Measurements from ENCODE around the gene CS. TPM values are rescaled to one million over a fixed set of nuclear protein-coding genes. Genes with fewer than 3 reads are reported as not detected.

Gene CS
- total RNA-seq, 1 donor from 2014 or later = 212 TPM

GRCh38 chr12:56252649-56253048 is 47.5 kb downstream of the CS start:
- no peak for FAIRE-seq
- Histone ChIP-seq H3K79me2 (ENCODE audit: insufficient read depth, low read length) (peaks cover 56% of the 10 kb centered on the region), H3K4me1 (ENCODE audit: insufficient read depth, low read length) (peaks cover 17% of the 10 kb centered on the region), H3K27me3 (ENCODE audit: insufficient read depth, low read length) (no peaks in the 10 kb centered on the region), H3K9me3 (ENCODE audit: insufficient read depth, low read depth, low read length) (no peaks in the 10 kb centered on the region), H3K9ac (ENCODE audit: low read length) (no peak overlapping the region), H3K27ac (ENCODE audit: low read depth, low read length) (no peak overlapping the region), H4K20me1 (ENCODE audit: insufficient read depth, low read length) (peaks cover 73% of the 10 kb centered on the region), H3K36me3 (ENCODE audit: insufficient read depth, low read length) (peaks cover 65% of the 10 kb centered on the region), H3K4me2 (ENCODE audit: low read length) (no peak overlapping the region), H2AFZ (ENCODE audit: low read depth, low read length) (no peak overlapping the region), H3K4me3 (ENCODE audit: insufficient read depth, low read depth, low read length) (no peak overlapping the region)
- H3K9me3 Mint-ChIP-seq (ENCODE audit: unreplicated experiment) = no peaks in the 10 kb centered on the region
- H3K4me1 Mint-ChIP-seq (ENCODE audit: low read depth, unreplicated experiment) = peaks cover 15% of the 10 kb centered on the region
- peaks cover 28% of the 10 kb centered on the region for H3K36me3 Mint-ChIP-seq (ENCODE audit: low read depth, unreplicated experiment)
- no peaks in the 10 kb centered on the region for H3K27me3 Mint-ChIP-seq (ENCODE audit: low read depth, unreplicated experiment)
- no peak overlapping the region for H3K4me3 Mint-ChIP-seq (ENCODE audit: unreplicated experiment)
- TF ChIP-seq EZH2 (IDR thresholded peaks at IDR 0.05; ENCODE audit: insufficient read depth, low read length) = no peak
- TF ChIP-seq, protein P1, sequence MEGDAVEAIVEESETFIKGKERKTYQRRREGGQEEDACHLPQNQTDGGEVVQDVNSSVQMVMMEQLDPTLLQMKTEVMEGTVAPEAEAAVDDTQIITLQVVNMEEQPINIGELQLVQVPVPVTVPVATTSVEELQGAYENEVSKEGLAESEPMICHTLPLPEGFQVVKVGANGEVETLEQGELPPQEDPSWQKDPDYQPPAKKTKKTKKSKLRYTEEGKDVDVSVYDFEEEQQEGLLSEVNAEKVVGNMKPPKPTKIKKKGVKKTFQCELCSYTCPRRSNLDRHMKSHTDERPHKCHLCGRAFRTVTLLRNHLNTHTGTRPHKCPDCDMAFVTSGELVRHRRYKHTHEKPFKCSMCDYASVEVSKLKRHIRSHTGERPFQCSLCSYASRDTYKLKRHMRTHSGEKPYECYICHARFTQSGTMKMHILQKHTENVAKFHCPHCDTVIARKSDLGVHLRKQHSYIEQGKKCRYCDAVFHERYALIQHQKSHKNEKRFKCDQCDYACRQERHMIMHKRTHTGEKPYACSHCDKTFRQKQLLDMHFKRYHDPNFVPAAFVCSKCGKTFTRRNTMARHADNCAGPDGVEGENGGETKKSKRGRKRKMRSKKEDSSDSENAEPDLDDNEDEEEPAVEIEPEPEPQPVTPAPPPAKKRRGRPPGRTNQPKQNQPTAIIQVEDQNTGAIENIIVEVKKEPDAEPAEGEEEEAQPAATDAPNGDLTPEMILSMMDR (IDR thresholded peaks at IDR 0.05; ENCODE audit: insufficient read depth, low read depth, low read length) = no peak
- H3K27ac Mint-ChIP-seq (ENCODE audit: unreplicated experiment) = no peak overlapping the region
- DNase-seq (ENCODE audit: low read depth) = no peak

- Histone ChIP-seq H3K79me2 (ENCODE audit: insufficient read depth, low read length) (peaks cover 22% of the 10 kb centered on the region), H3K36me3 (ENCODE audit: insufficient read depth, low read length) (peaks cover 65% of the 10 kb centered on the region), H3K27me3 (ENCODE audit: insufficient read depth, low read length) (no peaks in the 10 kb centered on the region), H3K9me3 (ENCODE audit: insufficient read depth, low read depth, low read length) (no peaks in the 10 kb centered on the region), H2AFZ (ENCODE audit: low read depth, low read length) (no peak overlapping the region), H3K4me1 (ENCODE audit: insufficient read depth, low read length) (no peaks in the 10 kb centered on the region), H3K9ac (ENCODE audit: low read length) (no peak overlapping the region), H3K4me3 (ENCODE audit: insufficient read depth, low read depth, low read length) (no peak overlapping the region), H3K27ac (ENCODE audit: low read depth, low read length) (no peak overlapping the region), H3K4me2 (ENCODE audit: low read length) (no peak overlapping the region), H4K20me1 (ENCODE audit: insufficient read depth, low read length) (peaks cover 66% of the 10 kb centered on the region)
- TF ChIP-seq, protein P1 (IDR thresholded peaks at IDR 0.05; ENCODE audit: insufficient read depth, low read depth, low read length) = no peak
- Mint-ChIP-seq H3K4me3 (ENCODE audit: unreplicated experiment) (peak overlapping the region; percentile 64), H3K27ac (ENCODE audit: unreplicated experiment) (no peak overlapping the region), H3K36me3 (ENCODE audit: low read depth, unreplicated experiment) (peaks cover 27% of the 10 kb centered on the region), H3K27me3 (ENCODE audit: low read depth, unreplicated experiment) (no peaks in the 10 kb centered on the region), H3K9me3 (ENCODE audit: unreplicated experiment) (no peaks in the 10 kb centered on the region), H3K4me1 (ENCODE audit: low read depth, unreplicated experiment) (peaks cover 11% of the 10 kb centered on the region)
- DNase-seq (ENCODE audit: low read depth) (no peak), FAIRE-seq (no peak)
Measured at GRCh38 chr12:56248711-56249110, 51.4 kb downstream of the CS start.

- no peaks in the 10 kb centered on the region for H3K9me3 ChIP-seq (ENCODE audit: insufficient read depth, low read depth, low read length)
- DNase-seq (ENCODE audit: low read depth) = no peak
- no peak overlapping the region for H3K4me3 ChIP-seq (ENCODE audit: insufficient read depth, low read depth, low read length)
- Mint-ChIP-seq H3K27me3 (ENCODE audit: low read depth, unreplicated experiment) (no peaks in the 10 kb centered on the region), H3K4me3 (ENCODE audit: unreplicated experiment) (no peak overlapping the region), H3K4me1 (ENCODE audit: low read depth, unreplicated experiment) (peaks cover 16% of the 10 kb centered on the region), H3K27ac (ENCODE audit: unreplicated experiment) (peak overlapping the region; percentile 47), H3K36me3 (ENCODE audit: low read depth, unreplicated experiment) (peaks cover 25% of the 10 kb centered on the region), H3K9me3 (ENCODE audit: unreplicated experiment) (no peaks in the 10 kb centered on the region)
- FAIRE-seq = no peak
- H3K36me3 ChIP-seq (ENCODE audit: insufficient read depth, low read length) = peaks cover 57% of the 10 kb centered on the region
- H3K27ac ChIP-seq (ENCODE audit: low read depth, low read length) = no peak overlapping the region
- H4K20me1 ChIP-seq (ENCODE audit: insufficient read depth, low read length) = peaks cover 60% of the 10 kb centered on the region
- no peak overlapping the region for H3K4me2 ChIP-seq (ENCODE audit: low read length)
- peaks cover 14% of the 10 kb centered on the region for H3K79me2 ChIP-seq (ENCODE audit: insufficient read depth, low read length)
- H3K9ac ChIP-seq (ENCODE audit: low read length) = no peak overlapping the region
- H2AFZ ChIP-seq (ENCODE audit: low read depth, low read length) = no peak overlapping the region
- H3K4me1 ChIP-seq (ENCODE audit: insufficient read depth, low read length) = no peaks in the 10 kb centered on the region
- no peaks in the 10 kb centered on the region for H3K27me3 ChIP-seq (ENCODE audit: insufficient read depth, low read length)
- TF ChIP-seq, protein P1 (IDR thresholded peaks at IDR 0.05; ENCODE audit: insufficient read depth, low read depth, low read length) = no peak
- TF ChIP-seq EZH2 (IDR thresholded peaks at IDR 0.05; ENCODE audit: insufficient read depth, low read length) = no peak
Measured at GRCh38 chr12:56247923-56248322, 52.2 kb downstream of the CS start.

Measured in astrocyte (in vitro differentiated cells and primary cell).